Stimulated activated naive CD8-positive, alpha-beta T cell treated with anti-CD3 and anti-CD28 coated beads, Interleukin-15, Interleukin-2, amounts not matched to agents 100 ng/mL and 50 ng/mL, for 24 hours (primary cell): ENCODE data around the gene DPP8.

ENCODE experiments used
- H3K27ac Mint-ChIP-seq: one replicate; pipeline ENCODE4 v1.8.0; 2021; ENCODE audit warnings: mild to moderate bottlenecking, mixed read lengths
- H3K27me3 Mint-ChIP-seq: one replicate; pipeline ENCODE4 v1.8.0; 2021; ENCODE audit warnings: mixed read lengths
- H3K36me3 Mint-ChIP-seq: one replicate; pipeline ENCODE4 v1.8.0; 2021; ENCODE audit warnings: low read depth, mixed read lengths
- H3K4me1 Mint-ChIP-seq: one replicate; pipeline ENCODE4 v1.8.0; 2021; ENCODE audit warnings: low read depth, mixed read lengths
- H3K4me3 Mint-ChIP-seq: one replicate; pipeline ENCODE4 v1.8.0; 2021; ENCODE audit warnings: mild to moderate bottlenecking, mixed read lengths
- H3K9me3 Mint-ChIP-seq: one replicate; pipeline ENCODE4 v1.8.0; 2021; ENCODE audit warnings: mixed read lengths

DPP8 gene

GRCh38 chr15:65395567-65396202 lies 121.8 kb downstream of the DPP8 start:
- Mint-ChIP-seq H3K4me1 (no peaks in the 10 kb centered on the region), H3K27me3 (peaks cover 50% of the 10 kb centered on the region), H3K27ac (no peak overlapping the region), H3K36me3 (no peaks in the 10 kb centered on the region), H3K4me3 (no peak overlapping the region), H3K9me3 (no peaks in the 10 kb centered on the region)

- no peaks in the 10 kb centered on the region for H3K4me1 Mint-ChIP-seq
- H3K27ac Mint-ChIP-seq = no peak overlapping the region
- no peaks in the 10 kb centered on the region for H3K9me3 Mint-ChIP-seq
- H3K36me3 Mint-ChIP-seq = no peaks in the 10 kb centered on the region
- H3K27me3 Mint-ChIP-seq = peaks cover 51% of the 10 kb centered on the region
- no peak overlapping the region for H3K4me3 Mint-ChIP-seq
These were observed 122.6 kb downstream of the DPP8 start for GRCh38 chr15:65394936-65395335.

GRCh38 chr15:65394280-65394789 lies 123.2 kb downstream of the DPP8 start:
- no peaks in the 10 kb centered on the region for H3K36me3 Mint-ChIP-seq
- H3K4me1 Mint-ChIP-seq = no peaks in the 10 kb centered on the region
- H3K27ac Mint-ChIP-seq = no peak overlapping the region
- peaks cover 49% of the 10 kb centered on the region for H3K27me3 Mint-ChIP-seq
- no peaks in the 10 kb centered on the region for H3K9me3 Mint-ChIP-seq
- H3K4me3 Mint-ChIP-seq = no peak overlapping the region

- Mint-ChIP-seq H3K36me3 (no peaks in the 10 kb centered on the region), H3K27ac (no peak overlapping the region), H3K9me3 (no peaks in the 10 kb centered on the region), H3K4me1 (no peaks in the 10 kb centered on the region), H3K27me3 (peaks cover 48% of the 10 kb centered on the region), H3K4me3 (no peak overlapping the region)
These were observed 123.9 kb downstream of the DPP8 start for GRCh38 chr15:65393557-65393956.

GRCh38 chr15:65393091-65393490 lies 124.4 kb downstream of the DPP8 start:
- peaks cover 48% of the 10 kb centered on the region for H3K27me3 Mint-ChIP-seq
- H3K27ac Mint-ChIP-seq = no peak overlapping the region
- H3K9me3 Mint-ChIP-seq = no peaks in the 10 kb centered on the region
- H3K4me3 Mint-ChIP-seq = no peak overlapping the region
- H3K4me1 Mint-ChIP-seq = no peaks in the 10 kb centered on the region
- no peaks in the 10 kb centered on the region for H3K36me3 Mint-ChIP-seq
